GM12874 (cell line): ENCODE measurements around the gene TBATA.

Experiments
- TF ChIP-seq, protein P1 (sequence below): IDR thresholded peaks from 2 replicates; pipeline ENCODE4 v1.5.1; 2011; ENCODE audit warnings: low read depth, mild to moderate bottlenecking, control low read depth, low read length, moderate library complexity; ENCODE audit not compliant: insufficient read depth

The TBATA gene

DNA sequence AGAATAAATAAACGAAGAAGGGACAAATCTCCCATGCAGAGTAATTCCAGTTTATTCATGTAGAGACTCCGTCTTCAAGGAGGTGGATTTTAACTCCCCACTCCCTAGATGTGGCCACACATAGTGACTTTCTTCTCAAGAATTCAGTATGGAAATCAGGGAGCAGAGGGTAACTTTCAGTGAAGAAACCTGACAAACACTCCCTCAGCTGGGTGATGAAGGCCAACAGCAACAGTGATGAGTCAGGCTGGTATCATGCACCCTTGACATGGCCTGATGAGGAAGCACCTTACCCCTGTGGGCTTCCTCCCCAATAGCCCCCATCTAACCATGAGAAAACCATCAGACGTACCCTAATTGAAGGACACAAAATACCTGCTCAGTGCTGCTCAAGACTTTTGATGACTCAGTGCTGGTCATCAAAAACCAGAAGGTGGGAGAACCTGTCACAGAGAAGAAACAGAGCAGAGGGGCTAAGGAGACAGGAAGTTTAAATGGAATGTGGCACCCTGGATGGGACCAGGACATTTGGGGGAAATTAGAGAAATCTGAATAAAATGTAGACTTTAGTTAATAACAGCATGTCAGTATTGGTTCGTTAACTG is 62.3 kb downstream of the TBATA start:
- TF ChIP-seq, protein P1, sequence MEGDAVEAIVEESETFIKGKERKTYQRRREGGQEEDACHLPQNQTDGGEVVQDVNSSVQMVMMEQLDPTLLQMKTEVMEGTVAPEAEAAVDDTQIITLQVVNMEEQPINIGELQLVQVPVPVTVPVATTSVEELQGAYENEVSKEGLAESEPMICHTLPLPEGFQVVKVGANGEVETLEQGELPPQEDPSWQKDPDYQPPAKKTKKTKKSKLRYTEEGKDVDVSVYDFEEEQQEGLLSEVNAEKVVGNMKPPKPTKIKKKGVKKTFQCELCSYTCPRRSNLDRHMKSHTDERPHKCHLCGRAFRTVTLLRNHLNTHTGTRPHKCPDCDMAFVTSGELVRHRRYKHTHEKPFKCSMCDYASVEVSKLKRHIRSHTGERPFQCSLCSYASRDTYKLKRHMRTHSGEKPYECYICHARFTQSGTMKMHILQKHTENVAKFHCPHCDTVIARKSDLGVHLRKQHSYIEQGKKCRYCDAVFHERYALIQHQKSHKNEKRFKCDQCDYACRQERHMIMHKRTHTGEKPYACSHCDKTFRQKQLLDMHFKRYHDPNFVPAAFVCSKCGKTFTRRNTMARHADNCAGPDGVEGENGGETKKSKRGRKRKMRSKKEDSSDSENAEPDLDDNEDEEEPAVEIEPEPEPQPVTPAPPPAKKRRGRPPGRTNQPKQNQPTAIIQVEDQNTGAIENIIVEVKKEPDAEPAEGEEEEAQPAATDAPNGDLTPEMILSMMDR, result no peak
